GM12878 (cell line): Measurements from ENCODE around the gene SMAP1. TPM values are rescaled to one million over a fixed set of nuclear protein-coding genes. Genes with fewer than 3 reads are reported as not detected.

Source experiments
- ATAC-seq: fragments of 200-7000 bp; cut with Tn5 transposase; 3 replicates; pipeline ENCODE4 v1.9.1; 2020; ENCODE audit warnings: mild to moderate bottlenecking, moderate library complexity
- BruUV-seq: library from RNA; stranded (reverse); fragments of 400-500 nt; replicated peaks from 2 replicates; lab custom pipeline; 2021; lab: Mats Ljungman, UMichigan
- CTCF ChIA-PET: fragments of 300-600 bp; sonication (Branson Sonifier 250); formaldehyde crosslinking; extraction: SDS; loops from one replicate; lab custom pipeline; 2021; ENCODE audit warnings: inconsistent platforms; lab: Yijun Ruan, JAX
- POLR2A ChIA-PET: fragments of 350-600 bp; formaldehyde crosslinking; extraction: SDS; loops from one replicate; lab custom pipeline; 2021; ENCODE audit warnings: inconsistent platforms; lab: Charles Lee
- RAD21 ChIA-PET: fragments of 300-600 bp; sonication (Branson Sonifier 250); formaldehyde crosslinking; loops from one replicate; lab custom pipeline; 2023; ENCODE audit warnings: antibody characterized with exemption; ENCODE audit not compliant: unreplicated experiment; lab: Charles Lee
- SMC1A ChIA-PET: fragments of 300-600 bp; sonication (Branson Sonifier 250); formaldehyde crosslinking; loops from one replicate; lab custom pipeline; 2023; ENCODE audit not compliant: unreplicated experiment, uncharacterized antibody; lab: Charles Lee
- DNase-seq: peaks from one replicate; pipeline ENCODE4 v3.0.0-alpha.2; 2011; ENCODE audit warnings: low read depth, low spot score
- FAIRE-seq: peaks from 3 replicates; lab custom pipeline; 2011; peaks lifted over from hg19 to GRCh38; lab: Jason Lieb, UNC
- H2AFZ ChIP-seq: 2 replicates; pipeline ENCODE4 v1.6.0; 2011; ENCODE audit warnings: low read depth, low read length, control low read depth; ENCODE audit not compliant: control insufficient read depth
- H3K27ac ChIP-seq: 2 replicates; pipeline ENCODE4 v1.5.1; 2011; ENCODE audit warnings: control low read depth; ENCODE audit not compliant: control insufficient read depth, insufficient read depth
- H3K27me3 ChIP-seq, 2 experiments: replicated peaks in 1 of 2; 2 replicates each; pipeline versions ENCODE4 v1.6.0 to v1.6.1; 2011; ENCODE audit warnings: low read length in 1 of 2; ENCODE audit not compliant: control insufficient read depth in 2 of 2, insufficient read depth in 2 of 2
- H3K36me3 ChIP-seq, 2 experiments: 2 replicates each; pipeline ENCODE4 v1.5.1; 2011; ENCODE audit warnings: low read length in 1 of 2; ENCODE audit not compliant: control insufficient read depth in 2 of 2, insufficient read depth in 2 of 2
- H3K4me1 ChIP-seq: 2 replicates; pipeline ENCODE4 v1.6.1; 2011; ENCODE audit warnings: mild to moderate bottlenecking, low read length, moderate library complexity, mixed read lengths; ENCODE audit not compliant: control insufficient read depth, insufficient read depth
- H3K4me2 ChIP-seq: 2 replicates; pipeline ENCODE4 v1.6.0; 2011; ENCODE audit warnings: control low read depth; ENCODE audit not compliant: control insufficient read depth, insufficient read depth
- H3K4me3 ChIP-seq: fragments of 200-600 bp; sonication (generic); 2 replicates; pipeline ENCODE4 v1.5.1; 2016
- H3K79me2 ChIP-seq: 2 replicates; pipeline ENCODE4 v1.6.0; 2011; ENCODE audit warnings: low read length; ENCODE audit not compliant: control insufficient read depth, insufficient read depth
- H3K9ac ChIP-seq: 2 replicates; pipeline ENCODE4 v1.8.0; 2011; ENCODE audit warnings: low read length, control low read depth, mixed read lengths; ENCODE audit not compliant: control insufficient read depth, insufficient read depth
- H3K9me3 ChIP-seq: replicated peaks from 3 replicates; pipeline ENCODE4 v1.5.1; 2011; ENCODE audit warnings: mild to moderate bottlenecking, low read length; ENCODE audit not compliant: control insufficient read depth, insufficient read depth
- H4K20me1 ChIP-seq: 2 replicates; pipeline ENCODE4 v1.6.0; 2011; ENCODE audit not compliant: control insufficient read depth, insufficient read depth
- NFXL1 ChIP-seq: fragments of 450-650 bp; IDR thresholded peaks from 2 replicates; pipeline ENCODE4 v1.6.1; 2017; ENCODE audit warnings: antibody characterized with exemption, mild to moderate bottlenecking, borderline replicate concordance
- SMAD1 ChIP-seq: fragments of 450-650 bp; IDR thresholded peaks from 2 replicates; pipeline ENCODE4 v1.6.1; 2018; ENCODE audit warnings: mild to moderate bottlenecking, low read depth; ENCODE audit not compliant: partially characterized antibody
- SMAD5 ChIP-seq: IDR thresholded peaks from 2 replicates; pipeline ENCODE4 v1.6.1; 2016; ENCODE audit warnings: antibody characterized with exemption, low read depth
- WGBS: methylation state at CpG from one replicate; pipeline ENCODE4 v1.1.6; 2016; ENCODE audit warnings: low lambda C conversion rate; ENCODE audit not compliant: insufficient replicate concordance, insufficient coverage; ENCODE audit errors: missing lambda C conversion rate; 5-methylcytosine and 5-hydroxymethylcytosine counted together
- in situ Hi-C: fragments of 300-500 bp; cut with MboI; formaldehyde crosslinking; loops from 9 replicates; pipeline ENCODE4 v1.14.3; 2018; ENCODE audit warnings: mixed read lengths
- intact Hi-C: fragments of 100-400 bp; cut with micrococcal nuclease; formaldehyde crosslinking; loops from one replicate; pipeline ENCODE4 v1.14.2; 2022; ENCODE audit not compliant: unreplicated experiment
- polyA plus RNA-seq, 11 experiments: library from polyadenylated mRNA; depleted of rRNA in 4 of 11; unstranded in 6 of 11; stranded (reverse) in 5 of 11; fragments of >200 nt; fragmentation: Nextera tagmentation in 4 of 11; fragmentation: Illumina TruSeq in 1 of 11; extraction: Ambion mirVana in 4 of 11; extraction: Trizol in 1 of 11; gene quantifications; 1 replicate in 1 of 11; 2 replicates in 10 of 11; pipeline versions ENCODE4 v1.2.1 to v1.2.3, GENCODE V29; 2011 to 2016; ENCODE audit warnings: inconsistent platforms in 2 of 11, missing spikeins in 2 of 11, low read depth in 1 of 11
- total RNA-seq, 4 experiments: library from RNA; depleted of rRNA in 3 of 4; stranded (reverse); fragments of >200 nt in 3 of 4; fragmentation: Illumina TruSeq in 1 of 4; extraction: Trizol in 1 of 4; gene quantifications; 2 replicates each; pipeline versions ENCODE4 v1.2.1 to v1.2.3, GENCODE V29; 2013 to 2021
- TF ChIP-seq, protein P1 (sequence below): fragments of 450-650 bp; IDR thresholded peaks from 2 replicates; pipeline ENCODE4 v1.6.1; 2017; ENCODE audit warnings: mild to moderate bottlenecking, low read depth, inconsistent platforms; ENCODE audit not compliant: poor library complexity, severe bottlenecking
- TF ChIP-seq, protein P2 (sequence below): fragments of 450-650 bp; IDR thresholded peaks from 2 replicates; pipeline ENCODE4 v1.6.1; 2016; ENCODE audit warnings: mild to moderate bottlenecking
- TF ChIP-seq, protein P3 (sequence below): IDR thresholded peaks from 2 replicates; pipeline ENCODE4 v1.6.1; 2012; ENCODE audit warnings: low read depth, low read length, improper control_type of control experiment

Gene SMAP1
- total and polyA plus RNA-seq, 10 of the 15 experiments (the other 5 are each of a cell fraction or from before 2014, with no cell fraction given): 13.7 to 33.9 (median 25.3) TPM

DNA sequence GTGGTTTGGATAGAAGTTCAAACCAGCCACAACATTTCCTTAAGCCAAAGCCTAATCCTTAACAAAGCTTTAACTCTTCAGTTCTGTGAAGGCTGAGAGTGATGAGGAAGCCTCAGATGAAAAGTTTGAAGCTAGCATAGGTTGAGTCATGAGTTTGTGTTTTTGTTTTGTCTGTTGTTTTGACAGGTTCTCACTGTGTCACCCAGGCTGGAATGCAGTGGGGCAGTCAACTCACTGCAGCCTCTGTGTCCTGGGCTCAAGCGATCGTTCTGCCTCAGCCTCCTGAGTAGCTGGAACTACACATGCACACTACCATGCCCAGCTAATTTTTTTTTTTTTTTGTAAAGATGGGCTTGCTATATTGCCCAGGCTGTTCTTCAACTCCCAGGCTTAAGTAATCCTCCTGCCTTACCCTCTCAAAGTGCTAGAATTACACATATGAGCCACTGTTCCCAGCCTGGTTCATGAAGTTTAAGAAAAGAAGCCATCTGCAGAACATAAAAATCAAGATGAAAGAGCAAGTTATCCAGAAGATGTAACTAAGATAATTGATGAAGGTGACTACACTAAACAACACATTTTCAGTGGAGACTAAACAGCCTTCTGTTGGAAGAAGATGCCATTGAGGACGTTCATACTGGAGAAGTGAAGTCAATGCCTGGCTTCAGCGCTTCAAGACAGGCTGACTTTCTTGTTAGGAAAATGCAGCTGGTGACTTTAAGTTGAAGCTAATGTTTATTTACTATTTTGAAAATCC lies 96.2 kb downstream of the SMAP1 start:
- ChIA-PET RAD21 (no interaction called here), SMC1A (interaction anchor here (0.6 to 1.2 kb wide), 2 partner anchors 8 to 51 kb away, joined by 3 read pairs; no protein-coding TSS in a partner anchor), POLR2A (no interaction called here), CTCF (interaction anchor here (1.0 kb wide), 1 partner anchor 94 kb away, joined by 3 read pairs; no protein-coding TSS in a partner anchor)
- ATAC-seq (no peak), DNase-seq (no peak), FAIRE-seq (peak; percentile 31)
- Histone ChIP-seq H4K20me1 (no peaks in the 10 kb centered on the region), H3K4me2 (no peak overlapping the region), H3K27me3 (no peaks in the 10 kb centered on the region), H2AFZ (no peak overlapping the region), H3K27ac (no peak overlapping the region), H3K4me1 (no peaks in the 10 kb centered on the region), H3K4me3 (no peak overlapping the region), H3K9ac (no peak overlapping the region), H3K36me3 (no peaks in the 10 kb centered on the region), H3K79me2 (no peaks in the 10 kb centered on the region), H3K9me3 (no peaks in the 10 kb centered on the region; the same call in 2 of the 3 replicates)
- in situ Hi-C loops: no loop called here
- intact Hi-C loops: no loop called here
- TF ChIP-seq, protein P1, sequence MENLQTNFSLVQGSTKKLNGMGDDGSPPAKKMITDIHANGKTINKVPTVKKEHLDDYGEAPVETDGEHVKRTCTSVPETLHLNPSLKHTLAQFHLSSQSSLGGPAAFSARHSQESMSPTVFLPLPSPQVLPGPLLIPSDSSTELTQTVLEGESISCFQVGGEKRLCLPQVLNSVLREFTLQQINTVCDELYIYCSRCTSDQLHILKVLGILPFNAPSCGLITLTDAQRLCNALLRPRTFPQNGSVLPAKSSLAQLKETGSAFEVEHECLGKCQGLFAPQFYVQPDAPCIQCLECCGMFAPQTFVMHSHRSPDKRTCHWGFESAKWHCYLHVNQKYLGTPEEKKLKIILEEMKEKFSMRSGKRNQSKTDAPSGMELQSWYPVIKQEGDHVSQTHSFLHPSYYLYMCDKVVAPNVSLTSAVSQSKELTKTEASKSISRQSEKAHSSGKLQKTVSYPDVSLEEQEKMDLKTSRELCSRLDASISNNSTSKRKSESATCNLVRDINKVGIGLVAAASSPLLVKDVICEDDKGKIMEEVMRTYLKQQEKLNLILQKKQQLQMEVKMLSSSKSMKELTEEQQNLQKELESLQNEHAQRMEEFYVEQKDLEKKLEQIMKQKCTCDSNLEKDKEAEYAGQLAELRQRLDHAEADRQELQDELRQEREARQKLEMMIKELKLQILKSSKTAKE: no peak
- TF ChIP-seq, protein P2, sequence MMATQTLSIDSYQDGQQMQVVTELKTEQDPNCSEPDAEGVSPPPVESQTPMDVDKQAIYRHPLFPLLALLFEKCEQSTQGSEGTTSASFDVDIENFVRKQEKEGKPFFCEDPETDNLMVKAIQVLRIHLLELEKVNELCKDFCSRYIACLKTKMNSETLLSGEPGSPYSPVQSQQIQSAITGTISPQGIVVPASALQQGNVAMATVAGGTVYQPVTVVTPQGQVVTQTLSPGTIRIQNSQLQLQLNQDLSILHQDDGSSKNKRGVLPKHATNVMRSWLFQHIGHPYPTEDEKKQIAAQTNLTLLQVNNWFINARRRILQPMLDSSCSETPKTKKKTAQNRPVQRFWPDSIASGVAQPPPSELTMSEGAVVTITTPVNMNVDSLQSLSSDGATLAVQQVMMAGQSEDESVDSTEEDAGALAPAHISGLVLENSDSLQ: no peak
- TF ChIP-seq NFXL1: no peak
- TF ChIP-seq, protein P3, sequence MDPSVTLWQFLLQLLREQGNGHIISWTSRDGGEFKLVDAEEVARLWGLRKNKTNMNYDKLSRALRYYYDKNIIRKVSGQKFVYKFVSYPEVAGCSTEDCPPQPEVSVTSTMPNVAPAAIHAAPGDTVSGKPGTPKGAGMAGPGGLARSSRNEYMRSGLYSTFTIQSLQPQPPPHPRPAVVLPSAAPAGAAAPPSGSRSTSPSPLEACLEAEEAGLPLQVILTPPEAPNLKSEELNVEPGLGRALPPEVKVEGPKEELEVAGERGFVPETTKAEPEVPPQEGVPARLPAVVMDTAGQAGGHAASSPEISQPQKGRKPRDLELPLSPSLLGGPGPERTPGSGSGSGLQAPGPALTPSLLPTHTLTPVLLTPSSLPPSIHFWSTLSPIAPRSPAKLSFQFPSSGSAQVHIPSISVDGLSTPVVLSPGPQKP: no peak
- TF ChIP-seq SMAD1: no peak
- no peak for TF ChIP-seq SMAD5
- WGBS: 87% methylated on average over 4 of the region's 4 CpGs
- BruUV-seq: no TSS peak
